ENCODE measurements around the gene PPP2R2D. TPM values are rescaled to one million over a fixed set of nuclear protein-coding genes. Genes with fewer than 3 reads are reported as not detected.
"Not testable (repeated sequence)": the region's sequence is repeated elsewhere in the genome, so short reads cannot be mapped to it uniquely, and the experiment has no call there.

Gene PPP2R2D
- total RNA-seq, 2 donors from 2014 or later: 32.5 to 40.7 TPM

- Mint-ChIP-seq H3K4me1 (ENCODE audit: low read depth) (peaks cover 5% of the 10 kb centered on the region), H3K4me3 (no peak overlapping the region), H3K36me3 (ENCODE audit: insufficient read depth in 2 of 2) (peaks cover 5 to 17% of the 10 kb centered on the region in 2 donors), H3K27me3 (ENCODE audit: low read depth) (no peaks in the 10 kb centered on the region), H3K9me3 (no peaks in the 10 kb centered on the region), H3K27ac (peak overlapping the region; percentile 16)
- ATAC-seq (replicated peaks in 1 of 2) (no peak), DNase-seq (no peak)
Observed at GRCh38 chr10:131946880-131947279, 46.1 kb downstream of the PPP2R2D start.

- Mint-ChIP-seq H3K36me3 (ENCODE audit: insufficient read depth in 2 of 2) (peaks cover 5 to 17% of the 10 kb centered on the region in 2 donors), H3K4me3 (no peak overlapping the region)
- ATAC-seq (replicated peaks in 1 of 2): no peak
Observed at GRCh38 chr10:131947631-131948347, 47.0 kb downstream of the PPP2R2D start.

GRCh38 chr10:131948501-131948900, 47.7 kb downstream of the PPP2R2D start:
- no peaks in the 10 kb centered on the region for H3K9me3 Mint-ChIP-seq
- peaks cover 5% of the 10 kb centered on the region for H3K4me1 Mint-ChIP-seq (ENCODE audit: low read depth)
- no peak overlapping the region for H3K27ac Mint-ChIP-seq
- no peaks in the 10 kb centered on the region for H3K27me3 Mint-ChIP-seq (ENCODE audit: low read depth)
- H3K36me3 Mint-ChIP-seq (ENCODE audit: insufficient read depth in 2 of 2): peaks cover 5 to 17% of the 10 kb centered on the region in 2 donors
- ATAC-seq (replicated peaks in 1 of 2): no peak
- no peak overlapping the region for H3K4me3 Mint-ChIP-seq
- DNase-seq: no peak

More at GRCh38 chr10:131947631-131948347, 47.0 kb downstream of the PPP2R2D start:
- Mint-ChIP-seq H3K27ac (peak overlapping the region; percentile 71), H3K27me3 (ENCODE audit: low read depth) (no peaks in the 10 kb centered on the region), H3K4me1 (ENCODE audit: low read depth) (peaks cover 5% of the 10 kb centered on the region), H3K9me3 (no peaks in the 10 kb centered on the region)
- DNase-seq: no peak

GRCh38 chr10:131949041-131949862, 48.4 kb downstream of the PPP2R2D start:
- Mint-ChIP-seq H3K9me3 (no peaks in the 10 kb centered on the region), H3K36me3 (ENCODE audit: insufficient read depth in 2 of 2) (peaks cover 5 to 20% of the 10 kb centered on the region in 2 donors), H3K4me1 (ENCODE audit: low read depth) (peaks cover 5% of the 10 kb centered on the region), H3K4me3 (no peak overlapping the region), H3K27ac (peak overlapping the region; percentile 28), H3K27me3 (ENCODE audit: low read depth) (no peaks in the 10 kb centered on the region)
- DNase-seq (no peak), ATAC-seq (replicated peaks in 1 of 2) (no peak)

- not testable (repeated sequence) for H3K4me3 Mint-ChIP-seq; H3K9me3 Mint-ChIP-seq; H3K4me1 Mint-ChIP-seq (ENCODE audit: low read depth); H3K27me3 Mint-ChIP-seq (ENCODE audit: low read depth); DNase-seq
- peak overlapping the region; percentile 58 for H3K27ac Mint-ChIP-seq
- peaks cover 6 to 24% of the 10 kb centered on the region in 2 donors for H3K36me3 Mint-ChIP-seq (ENCODE audit: insufficient read depth in 2 of 2)
- peak in 1 of 2 donors; percentile 17 for ATAC-seq (replicated peaks in 1 of 2)
Observed at GRCh38 chr10:131949908-131950307, 49.1 kb downstream of the PPP2R2D start.

GRCh38 chr10:131954356-131954965, 53.7 kb downstream of the PPP2R2D start:
- ATAC-seq (replicated peaks in 1 of 2): no peak
- Mint-ChIP-seq H3K9me3 (no peaks in the 10 kb centered on the region), H3K4me1 (ENCODE audit: low read depth) (no peaks in the 10 kb centered on the region), H3K27me3 (ENCODE audit: low read depth) (no peaks in the 10 kb centered on the region), H3K36me3 (ENCODE audit: insufficient read depth in 2 of 2) (peaks cover 6 to 19% of the 10 kb centered on the region in 2 donors), H3K4me3 (no peak overlapping the region), H3K27ac (no peak overlapping the region)
- DNase-seq: no peak

- Mint-ChIP-seq H3K36me3 (ENCODE audit: insufficient read depth in 2 of 2) (peaks cover 4 to 17% of the 10 kb centered on the region in 2 donors), H3K4me3 (no peak overlapping the region), H3K27ac (no peak overlapping the region), H3K9me3 (no peaks in the 10 kb centered on the region), H3K27me3 (ENCODE audit: low read depth) (no peaks in the 10 kb centered on the region), H3K4me1 (ENCODE audit: low read depth) (no peaks in the 10 kb centered on the region)
- DNase-seq (no peak), ATAC-seq (replicated peaks in 1 of 2) (no peak)
Observed at GRCh38 chr10:131955591-131956340, 55.0 kb downstream of the PPP2R2D start.

- no peaks in the 10 kb centered on the region for H3K9me3 Mint-ChIP-seq
- H3K36me3 Mint-ChIP-seq (ENCODE audit: insufficient read depth in 2 of 2): peaks cover 4 to 9% of the 10 kb centered on the region in 2 donors
- DNase-seq (no peak), ATAC-seq (replicated peaks in 1 of 2) (no peak)
- no peak overlapping the region for H3K27ac Mint-ChIP-seq
- H3K4me1 Mint-ChIP-seq (ENCODE audit: low read depth): peaks cover 18% of the 10 kb centered on the region
- no peak overlapping the region for H3K4me3 Mint-ChIP-seq
- H3K27me3 Mint-ChIP-seq (ENCODE audit: low read depth): no peaks in the 10 kb centered on the region
Observed at GRCh38 chr10:131959841-131960240, 59.0 kb downstream of the PPP2R2D start.

GRCh38 chr10:131960631-131961046, 59.8 kb downstream of the PPP2R2D start:
- no peak for DNase-seq
- Mint-ChIP-seq H3K27me3 (ENCODE audit: low read depth) (no peaks in the 10 kb centered on the region), H3K4me3 (no peak overlapping the region), H3K27ac (no peak overlapping the region), H3K9me3 (no peaks in the 10 kb centered on the region), H3K36me3 (ENCODE audit: insufficient read depth in 2 of 2) (peaks cover 4 to 9% of the 10 kb centered on the region in 2 donors), H3K4me1 (ENCODE audit: low read depth) (peaks cover 21% of the 10 kb centered on the region)
- ATAC-seq (replicated peaks in 1 of 2): peak in 1 of 2 donors; percentile 24

- H3K27me3 Mint-ChIP-seq (ENCODE audit: low read depth): no peaks in the 10 kb centered on the region
- H3K27ac Mint-ChIP-seq: no peak overlapping the region
- DNase-seq: no peak
- H3K4me1 Mint-ChIP-seq (ENCODE audit: low read depth): peaks cover 21% of the 10 kb centered on the region
- peak; percentile 10 to 38 for ATAC-seq (replicated peaks in 1 of 2)
- no peaks in the 10 kb centered on the region for H3K9me3 Mint-ChIP-seq
- no peak overlapping the region for H3K4me3 Mint-ChIP-seq
- peaks cover 4 to 11% of the 10 kb centered on the region in 2 donors for H3K36me3 Mint-ChIP-seq (ENCODE audit: insufficient read depth in 2 of 2)
Observed at GRCh38 chr10:131961047-131961776, 60.4 kb downstream of the PPP2R2D start.

- Mint-ChIP-seq H3K27ac (no peak overlapping the region), H3K4me1 (ENCODE audit: low read depth) (peaks cover 21% of the 10 kb centered on the region), H3K9me3 (no peaks in the 10 kb centered on the region), H3K27me3 (ENCODE audit: low read depth) (no peaks in the 10 kb centered on the region), H3K36me3 (ENCODE audit: insufficient read depth in 2 of 2) (peaks cover 5 to 9% of the 10 kb centered on the region in 2 donors), H3K4me3 (peak overlapping the region in 1 of 2 donors; percentile 34)
- no peak for DNase-seq
- no peak for ATAC-seq (replicated peaks in 1 of 2)
Observed at GRCh38 chr10:131961777-131962662, 61.2 kb downstream of the PPP2R2D start.

All from activated T-cell treated with anti-CD3 and anti-CD28 coated beads, Interleukin-2, amount 50 U/mL, for 72 hours (primary cell).